ENCODE results near the gene UNC79. TPM values are rescaled to one million over a fixed set of nuclear protein-coding genes. Genes with fewer than 3 reads are reported as not detected.

The UNC79 gene
- total RNA-seq, 6 experiments from 2014 or later = 0.02 to 0.08 (median 0.05) TPM

DNA sequence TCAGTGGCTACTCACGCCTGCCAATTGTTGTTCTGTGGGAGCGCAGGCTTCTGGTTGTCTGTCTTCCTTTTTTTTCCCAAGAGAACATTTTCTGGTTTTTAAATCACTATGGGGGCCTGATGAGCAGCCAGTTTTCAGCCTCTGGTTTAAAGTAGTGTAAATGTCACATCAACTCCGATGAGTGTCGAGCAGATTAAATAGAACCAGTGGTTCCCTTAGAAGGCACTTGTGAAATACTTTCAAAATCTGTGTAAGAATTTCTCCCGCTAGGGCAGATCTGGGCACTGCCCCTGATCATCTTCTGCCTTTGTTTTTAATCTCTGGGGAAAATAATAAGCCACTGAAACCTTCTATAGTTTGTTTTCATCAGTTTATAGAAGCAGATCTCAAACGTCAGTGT is 227.1 kb downstream of the UNC79 start:
- H3K36me3 Mint-ChIP-seq (ENCODE audit: low read depth) = no peaks in the 10 kb centered on the region; the same call in 1 of the 2 replicates
- TF ChIP-seq, protein P1, sequence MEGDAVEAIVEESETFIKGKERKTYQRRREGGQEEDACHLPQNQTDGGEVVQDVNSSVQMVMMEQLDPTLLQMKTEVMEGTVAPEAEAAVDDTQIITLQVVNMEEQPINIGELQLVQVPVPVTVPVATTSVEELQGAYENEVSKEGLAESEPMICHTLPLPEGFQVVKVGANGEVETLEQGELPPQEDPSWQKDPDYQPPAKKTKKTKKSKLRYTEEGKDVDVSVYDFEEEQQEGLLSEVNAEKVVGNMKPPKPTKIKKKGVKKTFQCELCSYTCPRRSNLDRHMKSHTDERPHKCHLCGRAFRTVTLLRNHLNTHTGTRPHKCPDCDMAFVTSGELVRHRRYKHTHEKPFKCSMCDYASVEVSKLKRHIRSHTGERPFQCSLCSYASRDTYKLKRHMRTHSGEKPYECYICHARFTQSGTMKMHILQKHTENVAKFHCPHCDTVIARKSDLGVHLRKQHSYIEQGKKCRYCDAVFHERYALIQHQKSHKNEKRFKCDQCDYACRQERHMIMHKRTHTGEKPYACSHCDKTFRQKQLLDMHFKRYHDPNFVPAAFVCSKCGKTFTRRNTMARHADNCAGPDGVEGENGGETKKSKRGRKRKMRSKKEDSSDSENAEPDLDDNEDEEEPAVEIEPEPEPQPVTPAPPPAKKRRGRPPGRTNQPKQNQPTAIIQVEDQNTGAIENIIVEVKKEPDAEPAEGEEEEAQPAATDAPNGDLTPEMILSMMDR (IDR thresholded peaks at IDR 0.05) = no peak
- H3K27me3 Mint-ChIP-seq (ENCODE audit: insufficient read depth) = no peaks in the 10 kb centered on the region
- no peak overlapping the region for H3K27ac Mint-ChIP-seq
- no peak overlapping the region for H3K4me3 Mint-ChIP-seq
- peaks cover 17% of the 10 kb centered on the region for H3K9me3 Mint-ChIP-seq
- DNase-seq = no peak
- no peaks in the 10 kb centered on the region for H3K4me1 Mint-ChIP-seq (ENCODE audit: low read depth)

DNA sequence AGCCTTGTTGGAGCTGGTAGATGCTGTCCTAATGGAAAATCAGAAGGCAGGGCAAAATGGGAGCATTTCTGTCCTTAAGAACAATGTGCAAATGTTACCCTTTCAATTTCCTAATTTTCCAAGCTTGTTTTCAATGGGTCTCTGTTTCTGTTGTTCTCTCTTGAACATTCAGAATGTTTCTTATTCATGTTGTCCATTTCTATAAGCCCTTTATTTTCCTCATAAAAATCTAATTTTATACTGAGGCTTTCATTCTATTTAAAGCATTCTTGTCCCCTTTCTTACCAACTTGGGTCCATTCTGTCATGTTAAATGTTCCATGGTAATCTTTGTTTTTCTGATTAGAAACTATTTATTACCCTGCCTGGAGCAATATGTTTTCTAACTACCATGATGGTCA is 232.6 kb downstream of the UNC79 start:
- Mint-ChIP-seq H3K4me3 (no peak overlapping the region), H3K27ac (no peak overlapping the region), H3K27me3 (ENCODE audit: insufficient read depth) (no peaks in the 10 kb centered on the region), H3K9me3 (peaks cover 44% of the 10 kb centered on the region), H3K36me3 (ENCODE audit: low read depth) (no peaks in the 10 kb centered on the region), H3K4me1 (ENCODE audit: low read depth) (no peaks in the 10 kb centered on the region)
- DNase-seq = no peak
- TF ChIP-seq, protein P1 (IDR thresholded peaks at IDR 0.05) = no peak

DNA sequence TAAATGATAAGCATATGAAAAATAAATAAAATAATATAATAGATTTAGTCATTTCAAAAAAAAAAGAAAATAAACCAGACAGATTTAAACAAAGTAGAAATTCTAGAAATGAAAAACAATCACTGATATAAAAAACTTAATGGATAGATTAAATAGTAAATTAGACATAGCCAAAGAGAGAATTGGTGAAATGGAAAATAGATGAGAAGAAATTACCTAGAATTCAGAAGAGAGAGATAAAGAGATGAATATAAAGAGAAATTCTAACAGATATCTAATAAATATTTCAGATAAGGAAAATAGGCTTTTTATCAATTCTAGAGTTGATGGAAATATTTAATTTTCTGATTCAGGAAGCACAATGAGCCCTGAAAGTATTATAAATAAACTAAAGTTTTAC is 234.4 kb downstream of the UNC79 start:
- TF ChIP-seq, protein P1 (IDR thresholded peaks at IDR 0.05) = no peak
- no peak for DNase-seq
- Mint-ChIP-seq H3K4me3 (no peak overlapping the region), H3K9me3 (peaks cover 48% of the 10 kb centered on the region), H3K27ac (no peak overlapping the region), H3K27me3 (ENCODE audit: insufficient read depth) (no peaks in the 10 kb centered on the region), H3K36me3 (ENCODE audit: low read depth) (no peaks in the 10 kb centered on the region), H3K4me1 (ENCODE audit: low read depth) (no peaks in the 10 kb centered on the region)

DNA sequence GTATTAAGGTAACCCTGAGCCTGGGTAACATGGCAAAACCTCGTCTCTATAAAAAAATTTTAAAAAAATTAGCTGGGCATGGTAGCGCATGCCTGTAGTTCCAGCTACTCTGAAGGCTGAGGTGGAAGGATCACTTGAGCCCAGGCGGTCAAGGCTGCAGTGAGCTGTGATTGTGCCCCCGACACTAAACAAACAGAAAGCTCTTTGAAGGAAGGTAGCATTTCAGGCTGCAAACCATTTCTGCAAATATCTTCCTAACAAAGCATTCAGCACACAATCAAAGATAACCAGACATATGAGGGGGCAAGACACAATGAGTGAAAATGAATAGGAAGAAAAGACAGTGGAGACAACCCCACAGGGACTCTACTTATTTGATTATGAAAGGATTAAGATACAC is 238.9 kb downstream of the UNC79 start:
- Mint-ChIP-seq H3K27ac (no peak overlapping the region), H3K27me3 (ENCODE audit: insufficient read depth) (no peaks in the 10 kb centered on the region)
- no peak for DNase-seq

DNA sequence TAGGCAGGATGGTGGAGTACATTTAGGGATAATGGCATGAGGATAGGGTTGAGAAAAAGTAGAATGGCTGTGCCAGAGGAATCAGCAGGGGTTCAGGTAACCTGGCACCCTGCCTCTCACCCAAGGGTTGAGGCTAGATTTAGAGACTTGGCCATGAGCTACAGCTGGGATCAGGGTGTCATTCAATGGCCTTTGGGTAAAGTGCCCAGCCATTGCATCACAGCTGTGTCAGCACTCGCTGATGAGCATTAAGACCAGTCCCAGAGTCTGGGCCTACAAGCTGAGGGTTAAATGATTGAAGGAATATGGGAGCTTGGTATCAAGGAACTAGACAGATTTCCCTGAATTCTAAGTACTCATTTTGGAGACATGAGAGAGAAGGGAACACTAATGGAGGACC is 243.6 kb downstream of the UNC79 start:
- DNase-seq = no peak
- Mint-ChIP-seq H3K27me3 (ENCODE audit: insufficient read depth) (no peaks in the 10 kb centered on the region), H3K36me3 (ENCODE audit: low read depth) (no peaks in the 10 kb centered on the region), H3K27ac (no peak overlapping the region), H3K4me1 (ENCODE audit: low read depth) (no peaks in the 10 kb centered on the region), H3K9me3 (peaks cover 52% of the 10 kb centered on the region), H3K4me3 (no peak overlapping the region)
- TF ChIP-seq, protein P1 (IDR thresholded peaks at IDR 0.05) = no peak

More for the DNA sequence above, 238.9 kb downstream of the UNC79 start:
- TF ChIP-seq, protein P1 (IDR thresholded peaks at IDR 0.05) = no peak
- no peaks in the 10 kb centered on the region for H3K36me3 Mint-ChIP-seq (ENCODE audit: low read depth)
- H3K4me1 Mint-ChIP-seq (ENCODE audit: low read depth) = no peaks in the 10 kb centered on the region
- H3K9me3 Mint-ChIP-seq = peaks cover 52% of the 10 kb centered on the region
- H3K4me3 Mint-ChIP-seq = no peak overlapping the region

DNA sequence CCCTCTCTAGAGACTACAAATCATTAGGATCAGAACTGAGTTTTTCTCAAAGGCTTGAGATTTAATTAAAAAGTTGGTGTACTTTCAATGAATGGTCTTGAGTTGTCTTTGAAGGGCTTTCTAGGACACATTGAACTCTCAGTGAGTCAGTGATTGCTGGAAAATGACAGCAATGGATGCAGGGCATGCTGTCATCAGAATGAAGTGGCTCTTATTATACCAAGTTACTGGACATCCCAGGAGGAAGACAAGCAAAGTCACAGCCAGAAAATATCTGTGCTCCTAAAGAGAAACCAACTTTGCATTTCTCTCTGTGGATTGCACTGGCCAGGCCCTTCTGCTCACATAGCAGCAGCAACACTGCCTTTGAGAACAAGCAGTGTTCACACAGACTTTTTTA is 244.9 kb downstream of the UNC79 start:
- no peaks in the 10 kb centered on the region for H3K36me3 Mint-ChIP-seq (ENCODE audit: low read depth)
- H3K27ac Mint-ChIP-seq = no peak overlapping the region
- H3K4me1 Mint-ChIP-seq (ENCODE audit: low read depth) = no peaks in the 10 kb centered on the region
- H3K4me3 Mint-ChIP-seq = no peak overlapping the region
- TF ChIP-seq, protein P1 (IDR thresholded peaks at IDR 0.05) = no peak
- no peak for DNase-seq
- peaks cover 50% of the 10 kb centered on the region for H3K9me3 Mint-ChIP-seq
- no peaks in the 10 kb centered on the region for H3K27me3 Mint-ChIP-seq (ENCODE audit: insufficient read depth)

Data from HFFc6 (cell line).